Choroid plexus epithelial cell (primary cell): Measurements from ENCODE around the gene PANX1.
"Not testable (repeated sequence)": the region's sequence is repeated elsewhere in the genome, so short reads cannot be mapped to it uniquely, and the experiment has no call there.

ENCODE experiments used
- DNase-seq: peaks from one replicate; pipeline ENCODE4 v3.0.0-alpha.2; 2010; ENCODE audit warnings: low read depth
- H3K4me3 ChIP-seq: 2 replicates; pipeline ENCODE4 v1.5.1; 2011; ENCODE audit warnings: low read depth, mild to moderate bottlenecking, control low read depth, low read length, moderate library complexity
- CTCF ChIP-seq: conservative IDR thresholded peaks from 2 replicates; pipeline ENCODE4 v1.5.1; 2011; ENCODE audit warnings: low read depth, mild to moderate bottlenecking, control low read depth, inconsistent platforms, low read length, moderate library complexity

PANX1 gene

GRCh38 chr11:94112206-94112953 lies 16.3 kb upstream of the PANX1 start:
- TF ChIP-seq CTCF = no peak
- peak; percentile 19 for DNase-seq
- H3K4me3 ChIP-seq = no peak overlapping the region

GRCh38 chr11:94117197-94117574 lies 11.5 kb upstream of the PANX1 start:
- H3K4me3 ChIP-seq = no peak overlapping the region
- no peak for DNase-seq
- no peak for TF ChIP-seq CTCF

- no peak for DNase-seq
- no peak for TF ChIP-seq CTCF
These were observed 10.8 kb upstream of the PANX1 start for GRCh38 chr11:94117871-94118270.

GRCh38 chr11:94119676-94120075 lies 9.0 kb upstream of the PANX1 start:
- DNase-seq, H3K4me3 ChIP-seq: not testable (repeated sequence)

More at GRCh38 chr11:94117871-94118270, 10.8 kb upstream of the PANX1 start:
- H3K4me3 ChIP-seq = no peak overlapping the region

GRCh38 chr11:94120516-94120915 lies 8.1 kb upstream of the PANX1 start:
- not testable (repeated sequence) for H3K4me3 ChIP-seq, DNase-seq

- no peak for TF ChIP-seq CTCF
- no peak overlapping the region for H3K4me3 ChIP-seq
- DNase-seq = peak; percentile 47
These were observed 7.7 kb upstream of the PANX1 start for GRCh38 chr11:94120946-94121345.

GRCh38 chr11:94125407-94126115 lies 3.1 kb upstream of the PANX1 start:
- TF ChIP-seq CTCF = no peak
- H3K4me3 ChIP-seq = no peak overlapping the region
- no peak for DNase-seq

GRCh38 chr11:94127638-94128037 lies 1.0 kb upstream of the PANX1 start:
- peak overlapping the region; percentile 88 for H3K4me3 ChIP-seq
- no peak for TF ChIP-seq CTCF
- no peak for DNase-seq
